ENCODE data around the gene MICAL3. TPM values are rescaled to one million over a fixed set of nuclear protein-coding genes. Genes with fewer than 3 reads are reported as not detected.
"Not testable (repeated sequence)": the region's sequence is repeated elsewhere in the genome, so short reads cannot be mapped to it uniquely, and the experiment has no call there.

The MICAL3 gene
- total RNA-seq, 2 experiments from 2014 or later: 26.4 to 29.7 TPM

- Mint-ChIP-seq H3K4me1 (ENCODE audit: low read depth) (no peaks in the 10 kb centered on the region), H3K9me3 (ENCODE audit: insufficient read depth) (no peaks in the 10 kb centered on the region), H3K36me3 (ENCODE audit: low read depth) (no peaks in the 10 kb centered on the region), H3K27me3 (ENCODE audit: low read depth) (no peaks in the 10 kb centered on the region), H3K4me3 (no peak overlapping the region), H3K27ac (no peak overlapping the region)
- POLR2A ChIA-PET: interaction anchor here (0.6 kb wide), 1 partner anchor 181 kb away, joined by 3 read pairs; no protein-coding TSS in a partner anchor
- CTCF ChIA-PET: no interaction called here
- DNase-seq (no peak), ATAC-seq (no peak)
Observed at GRCh38 chr22:17943533-17944249, 80.7 kb downstream of the MICAL3 start.

- H3K9me3 Mint-ChIP-seq (ENCODE audit: insufficient read depth): no peaks in the 10 kb centered on the region
- POLR2A ChIA-PET: interaction anchor here (0.6 kb wide), 1 partner anchor 182 kb away, joined by 3 read pairs; no protein-coding TSS in a partner anchor
- no peak overlapping the region for H3K27ac Mint-ChIP-seq
- CTCF ChIA-PET: no interaction called here
- no peak for DNase-seq
- no peak overlapping the region for H3K4me3 Mint-ChIP-seq
- no peaks in the 10 kb centered on the region for H3K36me3 Mint-ChIP-seq (ENCODE audit: low read depth)
- no peaks in the 10 kb centered on the region for H3K27me3 Mint-ChIP-seq (ENCODE audit: low read depth)
- ATAC-seq: no peak
- H3K4me1 Mint-ChIP-seq (ENCODE audit: low read depth): no peaks in the 10 kb centered on the region
Observed at GRCh38 chr22:17942721-17943120, 81.6 kb downstream of the MICAL3 start.

- no peaks in the 10 kb centered on the region for H3K9me3 Mint-ChIP-seq (ENCODE audit: insufficient read depth)
- POLR2A ChIA-PET: no interaction called here
- ATAC-seq (no peak), DNase-seq (no peak)
- H3K27me3 Mint-ChIP-seq (ENCODE audit: low read depth): no peaks in the 10 kb centered on the region
- no peaks in the 10 kb centered on the region for H3K4me1 Mint-ChIP-seq (ENCODE audit: low read depth)
- H3K27ac Mint-ChIP-seq: no peak overlapping the region
- CTCF ChIA-PET: interaction anchor here (1.6 kb wide), 1 partner anchor 134 kb away, joined by 4 read pairs; no protein-coding TSS in a partner anchor
- no peaks in the 10 kb centered on the region for H3K36me3 Mint-ChIP-seq (ENCODE audit: low read depth)
- no peak overlapping the region for H3K4me3 Mint-ChIP-seq
Observed at GRCh38 chr22:17941471-17942406, 82.6 kb downstream of the MICAL3 start.

DNA sequence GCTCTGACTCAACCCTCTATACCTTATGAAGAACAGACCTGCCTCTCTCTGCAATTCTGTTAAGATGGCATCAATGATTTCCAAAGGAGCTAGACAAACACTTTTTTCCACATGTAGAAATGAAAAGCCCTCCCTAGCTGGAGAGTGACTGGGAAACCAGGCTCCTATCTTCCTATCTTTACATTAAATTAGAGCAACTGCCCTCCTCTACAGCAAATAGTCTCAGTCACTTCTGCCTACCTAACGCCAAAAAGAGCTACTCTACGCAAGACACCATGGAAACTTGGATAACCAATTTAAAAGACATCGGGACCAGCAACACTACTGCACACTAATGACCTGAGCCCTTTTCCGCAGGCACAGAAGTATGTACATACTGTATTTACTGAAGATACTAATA lies 84.8 kb downstream of the MICAL3 start:
- POLR2A ChIA-PET: interaction anchor here (0.6 kb wide), 1 partner anchor 22 kb away, joined by 3 read pairs; no protein-coding TSS in a partner anchor
- CTCF ChIA-PET: no interaction called here
- no peak for DNase-seq
- Mint-ChIP-seq H3K27me3 (ENCODE audit: low read depth) (peaks cover 5% of the 10 kb centered on the region), H3K9me3 (ENCODE audit: insufficient read depth) (no peaks in the 10 kb centered on the region), H3K36me3 (ENCODE audit: low read depth) (no peaks in the 10 kb centered on the region), H3K4me1 (ENCODE audit: low read depth) (no peaks in the 10 kb centered on the region), H3K4me3 (no peak overlapping the region), H3K27ac (no peak overlapping the region)
- no peak for ATAC-seq

DNA sequence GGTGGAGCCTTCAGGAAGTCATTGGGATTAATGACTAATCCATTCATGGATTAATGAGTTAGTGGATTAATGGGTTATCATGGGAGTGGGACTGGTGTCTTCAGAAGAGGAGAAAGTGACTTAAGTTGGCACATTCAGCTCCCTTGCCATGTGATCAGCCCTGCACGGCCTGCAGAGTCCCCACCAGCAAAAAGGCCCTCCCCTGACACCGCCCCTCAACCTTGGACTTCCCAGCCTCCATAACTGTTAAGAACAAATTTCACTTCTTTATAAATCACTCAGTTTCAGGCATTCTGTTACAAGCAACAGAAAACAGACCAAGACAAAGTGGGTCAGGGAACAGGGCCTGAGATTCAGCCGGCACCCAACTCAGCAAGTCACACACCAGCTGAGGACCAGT lies 85.3 kb downstream of the MICAL3 start:
- Mint-ChIP-seq H3K4me3 (no peak overlapping the region), H3K27ac (no peak overlapping the region), H3K9me3 (ENCODE audit: insufficient read depth) (no peaks in the 10 kb centered on the region), H3K27me3 (ENCODE audit: low read depth) (peaks cover 6% of the 10 kb centered on the region), H3K36me3 (ENCODE audit: low read depth) (no peaks in the 10 kb centered on the region), H3K4me1 (ENCODE audit: low read depth) (no peaks in the 10 kb centered on the region)
- DNase-seq: no peak
- ATAC-seq: no peak
- ChIA-PET POLR2A (interaction anchor here (0.6 kb wide), 1 partner anchor 22 kb away, joined by 3 read pairs; no protein-coding TSS in a partner anchor), CTCF (no interaction called here)

DNA sequence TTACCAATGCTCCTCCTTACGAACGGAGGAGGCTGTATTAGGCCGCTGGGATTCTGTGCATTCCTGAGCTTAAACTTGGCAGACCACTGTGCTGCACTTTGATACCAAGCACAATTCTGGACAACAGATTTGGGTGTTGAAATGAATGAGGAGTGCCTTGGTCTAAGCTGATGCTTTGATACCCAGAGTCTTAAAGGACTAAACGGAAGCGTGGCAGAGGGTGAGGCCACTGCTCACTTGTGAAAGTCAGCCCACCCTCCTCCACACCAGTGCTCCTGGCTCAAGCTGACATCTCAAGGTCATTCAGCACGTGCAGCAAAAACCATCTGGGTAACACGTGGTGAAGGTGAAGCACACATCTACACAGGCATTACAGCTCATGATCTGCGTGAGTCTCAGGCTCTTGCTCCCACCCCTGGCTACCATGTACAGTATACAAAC lies 85.9 kb downstream of the MICAL3 start:
- POLR2A ChIA-PET: no interaction called here
- Mint-ChIP-seq H3K36me3 (ENCODE audit: low read depth) (no peaks in the 10 kb centered on the region), H3K27ac (no peak overlapping the region), H3K9me3 (ENCODE audit: insufficient read depth) (no peaks in the 10 kb centered on the region), H3K4me1 (ENCODE audit: low read depth) (no peaks in the 10 kb centered on the region), H3K27me3 (ENCODE audit: low read depth) (peaks cover 10% of the 10 kb centered on the region), H3K4me3 (no peak overlapping the region)
- ATAC-seq (no peak), DNase-seq (no peak)
- CTCF ChIA-PET: interaction anchor here (1.1 kb wide), 1 partner anchor 9 kb away, joined by 3 read pairs; no protein-coding TSS in a partner anchor

DNA sequence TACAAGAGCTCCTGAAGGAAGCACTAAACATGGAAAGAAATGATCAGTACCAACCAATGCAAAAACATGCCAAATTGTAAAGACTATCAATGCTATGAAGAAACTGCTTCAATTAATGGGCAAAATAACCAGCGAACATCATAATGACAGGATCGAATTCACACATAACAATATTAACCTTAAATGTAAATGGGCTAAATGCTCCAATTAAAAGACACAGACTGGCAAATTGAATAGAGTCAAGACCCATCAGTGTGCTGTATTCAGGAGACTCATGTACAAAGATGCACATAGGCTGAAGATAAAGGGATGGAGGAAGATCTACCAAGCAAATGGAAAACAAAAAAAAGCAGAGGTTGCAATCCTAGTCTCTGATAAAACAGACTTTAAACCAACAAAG lies 91.9 kb downstream of the MICAL3 start:
- H3K4me1 Mint-ChIP-seq (ENCODE audit: low read depth); DNase-seq; ATAC-seq; CTCF ChIA-PET; H3K9me3 Mint-ChIP-seq (ENCODE audit: insufficient read depth); H3K27ac Mint-ChIP-seq; H3K4me3 Mint-ChIP-seq; H3K36me3 Mint-ChIP-seq (ENCODE audit: low read depth); POLR2A ChIA-PET: not testable (repeated sequence)
- peaks cover 17% of the 10 kb centered on the region for H3K27me3 Mint-ChIP-seq (ENCODE audit: low read depth)

DNA sequence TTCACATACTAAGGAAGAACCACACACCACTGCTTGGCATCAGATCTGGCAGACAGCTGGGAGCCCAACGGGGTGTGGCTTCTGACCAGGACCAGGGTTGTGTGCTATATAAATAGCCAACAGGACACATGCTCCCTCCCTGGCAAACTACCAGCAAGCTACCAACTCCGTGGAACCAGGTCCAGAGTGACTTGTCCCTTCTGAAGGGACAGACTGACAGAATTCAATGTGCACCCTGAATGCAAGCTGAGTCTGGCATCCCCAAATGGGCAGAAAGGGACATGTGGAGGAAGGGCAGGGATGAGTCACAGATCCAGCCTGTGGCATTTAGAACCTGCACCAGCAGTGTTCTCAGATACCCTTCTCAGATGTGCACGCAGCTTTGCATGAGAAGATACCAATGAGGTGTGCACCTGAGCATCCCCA lies 92.9 kb downstream of the MICAL3 start:
- H3K4me3 Mint-ChIP-seq: no peak overlapping the region

DNA sequence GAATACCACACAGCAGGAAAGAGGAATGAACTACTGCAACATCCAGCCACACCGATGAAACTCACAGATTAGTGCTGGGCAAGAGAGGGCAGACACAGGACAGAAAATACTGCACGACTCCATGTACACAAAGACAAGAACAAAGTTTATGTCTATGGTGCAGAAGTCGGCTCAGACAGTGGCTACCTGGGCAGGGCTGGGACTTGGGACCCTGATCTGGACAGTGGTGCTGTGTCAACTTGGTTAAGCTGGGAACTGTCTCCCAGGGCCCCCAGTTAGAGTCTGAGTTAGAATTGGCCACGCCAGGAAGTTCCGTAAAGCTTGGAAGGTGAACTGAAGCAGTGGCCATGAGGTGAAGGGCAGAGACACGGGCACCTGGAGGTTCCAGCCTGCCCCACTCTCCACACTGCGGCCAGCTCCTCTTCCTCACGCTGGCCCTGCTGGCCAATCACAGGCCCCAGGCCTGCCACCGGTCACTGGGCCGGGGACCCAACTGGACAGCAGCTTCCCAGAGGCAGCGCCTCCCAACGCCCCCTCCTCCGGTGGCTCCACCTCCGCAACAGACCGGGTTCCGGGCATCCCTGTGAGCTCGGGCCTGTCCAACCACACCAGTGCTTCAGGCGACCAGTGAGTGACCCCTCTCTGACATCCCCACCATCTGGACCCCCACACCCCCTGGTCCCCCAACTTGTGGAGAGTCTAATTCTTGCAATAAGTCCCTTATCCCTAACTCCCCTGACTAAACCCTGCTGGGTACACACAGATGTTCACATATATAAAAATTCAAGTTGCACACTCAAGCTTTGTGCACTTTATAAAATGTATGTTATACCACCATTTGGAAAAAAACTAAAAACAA lies 93.7 kb downstream of the MICAL3 start:
- POLR2A ChIA-PET: no interaction called here
- H3K36me3 Mint-ChIP-seq (ENCODE audit: low read depth): no peaks in the 10 kb centered on the region
- DNase-seq: no peak
- H3K4me1 Mint-ChIP-seq (ENCODE audit: low read depth): no peaks in the 10 kb centered on the region
- CTCF ChIA-PET: no interaction called here
- no peak overlapping the region for H3K4me3 Mint-ChIP-seq
- no peak overlapping the region for H3K27ac Mint-ChIP-seq
- H3K9me3 Mint-ChIP-seq (ENCODE audit: insufficient read depth): no peaks in the 10 kb centered on the region
- peaks cover 15% of the 10 kb centered on the region for H3K27me3 Mint-ChIP-seq (ENCODE audit: low read depth)
- ATAC-seq: no peak

More for the DNA sequence above, 92.9 kb downstream of the MICAL3 start:
- H3K9me3 Mint-ChIP-seq (ENCODE audit: insufficient read depth): no peaks in the 10 kb centered on the region
- no peak overlapping the region for H3K27ac Mint-ChIP-seq
- ATAC-seq (no peak), DNase-seq (no peak)
- no peaks in the 10 kb centered on the region for H3K4me1 Mint-ChIP-seq (ENCODE audit: low read depth)
- no peaks in the 10 kb centered on the region for H3K36me3 Mint-ChIP-seq (ENCODE audit: low read depth)
- ChIA-PET CTCF (no interaction called here), POLR2A (interaction anchor here (0.6 kb wide), 1 partner anchor 615 kb away, joined by 5 read pairs; no protein-coding TSS in a partner anchor)
- peaks cover 18% of the 10 kb centered on the region for H3K27me3 Mint-ChIP-seq (ENCODE audit: low read depth)

GRCh38 chr22:17929909-17930308 lies 94.5 kb downstream of the MICAL3 start:
- Mint-ChIP-seq H3K4me3 (no peak overlapping the region), H3K36me3 (ENCODE audit: low read depth) (no peaks in the 10 kb centered on the region), H3K9me3 (ENCODE audit: insufficient read depth) (no peaks in the 10 kb centered on the region), H3K4me1 (ENCODE audit: low read depth) (no peaks in the 10 kb centered on the region), H3K27ac (no peak overlapping the region), H3K27me3 (ENCODE audit: low read depth) (peaks cover 14% of the 10 kb centered on the region)
- CTCF ChIA-PET: interaction anchor here (0.6 kb wide), 1 partner anchor 99 kb away, joined by 3 read pairs; no protein-coding TSS in a partner anchor
- POLR2A ChIA-PET: no interaction called here
- DNase-seq: no peak
- no peak for ATAC-seq

- ChIA-PET CTCF (no interaction called here), POLR2A (no interaction called here)
- no peak overlapping the region for H3K4me3 Mint-ChIP-seq
- no peak for ATAC-seq
- DNase-seq: no peak
- no peaks in the 10 kb centered on the region for H3K36me3 Mint-ChIP-seq (ENCODE audit: low read depth)
- no peaks in the 10 kb centered on the region for H3K4me1 Mint-ChIP-seq (ENCODE audit: low read depth)
- no peak overlapping the region for H3K27ac Mint-ChIP-seq
- peaks cover 8% of the 10 kb centered on the region for H3K27me3 Mint-ChIP-seq (ENCODE audit: low read depth)
- no peaks in the 10 kb centered on the region for H3K9me3 Mint-ChIP-seq (ENCODE audit: insufficient read depth)
Observed at GRCh38 chr22:17928391-17928790, 96.0 kb downstream of the MICAL3 start.

All from activated CD8-positive, alpha-beta T cell treated with anti-CD3 and anti-CD28 coated beads, Interleukin-2, amount 10 ng/mL, durations not matched to agents 7 days and 5 days (primary cell).